SK-MEL-5 (cell line): Measurements from ENCODE around the gene HNF1B. TPM values are rescaled to one million over a fixed set of nuclear protein-coding genes. Genes with fewer than 3 reads are reported as not detected.
"Not testable (repeated sequence)": the region's sequence is repeated elsewhere in the genome, so short reads cannot be mapped to it uniquely, and the experiment has no call there.

Experiments used
- DNase-seq: peaks from one replicate; pipeline ENCODE4 v3.0.0-alpha.2; 2016; ENCODE audit warnings: low read depth, low spot score
- in situ Hi-C: cut with HindIII; loops from 2 replicates; pipeline ENCODE4 v1.10.0; 2016; ENCODE audit warnings: low sequenced_read_pairs, high pct_unique_total_duplicates, low pct_unique_long_range_greater_than_20kb
- polyA plus RNA-seq, 2 experiments: library from polyadenylated mRNA; depleted of rRNA; stranded (reverse); fragments of >200 nt; gene quantifications; 2 replicates each; pipeline ENCODE4 v1.2.3, GENCODE V29; 2015
- total RNA-seq: library from RNA; depleted of rRNA; stranded (reverse); fragments of >200 nt; shearing (Covaris generic); gene quantifications from 2 replicates; pipeline ENCODE4 v1.2.3, GENCODE V29; 2014; rRNA removed

Gene HNF1B, protein sequence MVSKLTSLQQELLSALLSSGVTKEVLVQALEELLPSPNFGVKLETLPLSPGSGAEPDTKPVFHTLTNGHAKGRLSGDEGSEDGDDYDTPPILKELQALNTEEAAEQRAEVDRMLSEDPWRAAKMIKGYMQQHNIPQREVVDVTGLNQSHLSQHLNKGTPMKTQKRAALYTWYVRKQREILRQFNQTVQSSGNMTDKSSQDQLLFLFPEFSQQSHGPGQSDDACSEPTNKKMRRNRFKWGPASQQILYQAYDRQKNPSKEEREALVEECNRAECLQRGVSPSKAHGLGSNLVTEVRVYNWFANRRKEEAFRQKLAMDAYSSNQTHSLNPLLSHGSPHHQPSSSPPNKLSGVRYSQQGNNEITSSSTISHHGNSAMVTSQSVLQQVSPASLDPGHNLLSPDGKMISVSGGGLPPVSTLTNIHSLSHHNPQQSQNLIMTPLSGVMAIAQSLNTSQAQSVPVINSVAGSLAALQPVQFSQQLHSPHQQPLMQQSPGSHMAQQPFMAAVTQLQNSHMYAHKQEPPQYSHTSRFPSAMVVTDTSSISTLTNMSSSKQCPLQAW
- not detected in 2 replicates for total RNA-seq
- not detected in 2 replicates for polyA plus RNA-seq (2015; cell fraction: cytosol; rRNA removed)
- not detected in 2 replicates for polyA plus RNA-seq (2015; cell fraction: nucleus; rRNA removed)

DNA sequence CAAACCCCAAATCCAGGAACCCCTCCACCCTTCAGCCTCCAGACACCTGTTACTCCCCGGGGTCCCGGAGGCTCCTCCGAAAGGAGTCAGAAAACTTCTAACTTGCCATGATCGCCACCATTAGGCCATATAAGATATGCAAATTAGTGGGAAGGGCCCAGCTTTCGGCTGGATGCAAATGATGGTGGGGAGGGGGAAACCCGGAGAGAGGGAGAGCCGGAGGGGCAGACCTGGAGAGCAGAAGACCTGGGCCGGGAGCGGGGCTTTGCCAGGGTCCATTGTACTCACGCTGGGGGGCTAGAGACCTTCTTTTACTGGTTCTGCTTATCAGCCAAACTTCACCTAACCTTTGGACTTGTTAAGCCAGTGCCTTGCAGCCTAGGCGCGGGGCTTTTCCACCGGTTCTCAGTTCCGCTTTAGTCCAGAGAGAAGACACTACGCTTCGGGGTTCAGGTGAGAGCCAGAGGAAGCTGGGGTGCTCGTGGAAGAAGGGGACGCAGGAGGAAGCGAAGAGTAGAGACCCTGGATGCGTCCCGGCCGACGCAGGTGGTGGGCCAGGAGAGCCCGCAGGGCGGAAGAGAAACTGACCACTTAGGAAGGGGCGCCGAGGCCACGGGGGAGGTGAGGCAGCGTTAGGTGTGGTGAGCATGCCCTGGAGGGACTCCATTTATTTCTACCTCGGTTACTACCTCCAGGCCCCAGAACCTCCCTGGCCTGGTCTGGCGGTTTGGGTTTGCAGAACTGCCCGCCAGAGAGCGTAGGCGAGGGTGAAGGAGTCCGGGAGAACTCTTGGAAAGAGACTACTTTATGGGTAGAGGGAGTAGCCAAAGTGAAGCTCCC is at the start of gene HNF1B:
HNF1B (minus strand) TSS at position 99 of the 840 bp plus-strand sequence. CDS start 175 bp downstream, outside the sequence.
- DNase-seq, result no peak
- in situ Hi-C loops, result no loop called here

DNA sequence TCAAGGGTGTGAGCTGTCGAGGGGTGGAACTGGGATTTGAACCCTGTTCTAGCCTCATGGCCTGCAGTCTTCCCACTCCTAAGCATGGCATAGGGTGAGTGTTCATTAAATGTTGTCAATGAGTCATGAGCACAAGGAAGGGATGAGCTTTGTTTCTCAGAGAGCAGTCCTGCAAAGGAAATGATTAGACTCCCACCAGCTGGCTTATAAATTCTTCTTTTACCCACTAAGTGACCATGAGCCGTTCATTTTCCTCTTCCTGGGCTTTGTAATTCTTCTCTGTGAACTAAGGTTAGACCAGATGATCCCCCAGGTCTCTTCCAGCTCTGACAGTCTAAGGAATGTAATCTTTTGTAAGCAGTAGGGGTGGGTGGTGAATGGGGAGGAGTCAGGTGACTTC is 47.9 kb upstream of the HNF1B start:
- in situ Hi-C loops, result no loop called here
- peak; percentile 28 for DNase-seq

DNA sequence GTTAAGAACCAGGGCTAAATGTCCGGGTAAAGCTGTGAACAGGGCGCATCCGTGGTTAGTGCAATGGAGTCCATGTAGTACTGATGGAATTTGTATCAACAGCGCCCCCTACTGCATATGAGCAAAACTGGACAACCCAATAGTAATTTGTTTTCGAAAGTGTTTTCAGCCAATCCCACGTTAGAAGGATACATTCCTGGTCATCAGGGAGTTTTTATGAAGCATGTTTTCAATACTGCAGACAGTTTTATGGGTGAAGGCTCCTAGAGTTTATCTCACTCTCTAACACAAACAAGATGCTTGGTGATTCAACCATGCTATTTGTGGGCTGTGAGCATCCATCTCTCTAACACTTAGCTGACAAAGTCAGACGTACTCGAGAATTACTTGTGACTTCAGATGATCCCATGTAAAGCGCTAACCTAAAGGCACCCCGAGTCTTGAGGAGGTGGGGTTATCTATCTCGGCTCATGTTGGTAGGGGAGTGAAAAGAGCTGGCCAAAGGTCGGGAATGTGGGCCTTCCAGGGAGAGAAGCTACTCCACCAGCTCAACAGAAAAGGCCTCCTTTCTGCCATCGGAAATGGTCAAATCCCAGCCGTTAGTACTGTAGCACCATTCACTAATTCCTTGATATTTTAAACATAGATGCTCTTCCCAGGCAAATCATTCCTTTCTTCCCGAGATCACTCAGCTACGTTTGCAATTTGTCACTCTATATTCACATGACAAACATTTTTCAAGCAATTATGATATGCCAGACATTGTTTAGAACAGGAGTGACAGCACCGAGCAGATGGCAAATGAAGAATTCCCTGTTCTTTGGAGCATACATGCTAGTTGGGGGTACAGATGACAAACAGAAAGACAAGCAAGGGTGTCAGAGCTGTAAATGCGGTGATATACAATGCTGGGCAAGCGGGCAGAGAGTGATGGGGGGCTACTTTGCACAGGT is 46.9 kb upstream of the HNF1B start:
- in situ Hi-C loops, result no loop called here
- peak; percentile 82 for DNase-seq

DNA sequence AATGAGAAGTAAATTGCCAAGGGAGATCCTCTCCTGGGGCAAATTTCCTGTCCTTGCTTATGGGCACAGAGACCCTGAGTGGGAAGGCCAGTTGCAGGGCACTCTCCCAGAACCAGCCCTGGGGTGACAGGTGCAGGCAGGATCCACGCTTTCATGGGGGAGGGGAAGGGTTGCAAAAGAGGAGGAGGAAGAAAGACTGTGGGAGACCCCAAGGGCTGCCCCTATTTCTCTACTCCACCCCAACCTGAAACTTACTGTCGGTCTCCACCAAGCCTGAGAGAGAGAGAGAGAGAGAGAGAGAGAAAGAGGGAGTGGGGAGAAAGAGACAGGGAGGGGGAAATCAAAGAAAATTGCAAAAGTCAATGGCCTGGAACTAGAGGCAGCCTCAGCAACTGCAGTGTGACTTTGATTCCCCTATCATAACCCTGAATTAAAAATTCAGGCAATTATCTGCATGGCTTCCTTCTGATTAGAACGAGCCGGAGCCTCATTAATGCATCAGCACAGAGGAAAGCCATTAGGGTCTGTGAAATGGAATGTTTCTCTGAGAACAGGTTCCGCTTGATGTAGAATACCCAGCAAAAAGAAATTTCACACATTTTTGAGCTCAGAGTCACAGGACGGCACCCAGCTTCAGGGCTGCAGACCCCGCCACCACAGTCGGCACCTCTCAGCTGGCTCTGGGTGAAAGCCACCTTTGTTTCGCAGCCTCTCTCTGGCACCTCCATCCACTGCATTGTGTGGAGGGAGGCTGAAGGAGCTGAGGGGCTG is 45.1 kb upstream of the HNF1B start:
- DNase-seq, result no peak
- in situ Hi-C loops, result no loop called here

DNA sequence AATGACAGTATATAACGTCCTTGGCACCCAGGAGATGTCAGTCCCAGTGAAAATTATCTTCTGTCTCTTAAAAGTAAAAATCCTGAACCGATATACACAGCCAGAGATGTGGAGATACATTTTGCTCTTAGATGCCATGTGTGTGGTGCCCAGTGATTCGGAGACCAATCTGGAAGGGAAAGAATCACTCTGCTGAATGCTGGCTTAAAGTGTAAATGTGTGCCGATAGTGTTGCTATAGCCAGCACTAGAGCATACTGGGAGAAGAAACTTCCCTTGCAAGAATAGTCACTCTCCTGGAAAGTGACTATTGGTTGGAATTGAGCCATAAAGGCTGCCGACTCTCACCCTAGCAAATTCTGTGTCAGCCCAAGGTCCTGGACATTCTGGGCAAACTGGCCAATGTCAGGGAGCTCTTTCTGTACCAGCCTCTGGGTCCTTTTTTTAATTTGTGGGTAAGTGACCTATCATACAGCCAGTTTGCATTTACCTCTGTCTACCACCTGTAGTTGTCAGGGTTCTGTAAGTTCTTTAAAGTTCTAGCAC is 44.2 kb upstream of the HNF1B start:
- in situ Hi-C loops, result no loop called here
- no peak for DNase-seq

DNA sequence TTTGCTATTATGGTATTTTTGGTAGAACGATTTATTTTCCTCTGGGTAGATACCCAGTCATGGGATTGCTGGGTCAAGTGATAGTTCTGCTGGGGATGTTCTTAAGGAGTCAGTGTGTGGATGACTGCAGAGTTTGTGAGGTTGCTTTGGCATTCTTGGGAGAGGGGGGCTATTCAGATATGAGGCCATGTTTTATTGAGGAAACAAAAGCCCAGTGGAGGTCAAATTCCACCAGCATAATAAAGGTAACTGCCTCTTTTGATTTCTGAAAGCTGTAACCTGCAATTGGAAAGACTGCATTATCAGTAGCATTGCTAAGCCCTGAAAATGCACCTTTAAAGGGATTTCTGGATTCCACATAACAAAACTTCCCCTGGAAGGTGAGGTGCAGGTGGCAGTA is 43.7 kb upstream of the HNF1B start:
- DNase-seq, result no peak
- in situ Hi-C loops, result no loop called here

DNA sequence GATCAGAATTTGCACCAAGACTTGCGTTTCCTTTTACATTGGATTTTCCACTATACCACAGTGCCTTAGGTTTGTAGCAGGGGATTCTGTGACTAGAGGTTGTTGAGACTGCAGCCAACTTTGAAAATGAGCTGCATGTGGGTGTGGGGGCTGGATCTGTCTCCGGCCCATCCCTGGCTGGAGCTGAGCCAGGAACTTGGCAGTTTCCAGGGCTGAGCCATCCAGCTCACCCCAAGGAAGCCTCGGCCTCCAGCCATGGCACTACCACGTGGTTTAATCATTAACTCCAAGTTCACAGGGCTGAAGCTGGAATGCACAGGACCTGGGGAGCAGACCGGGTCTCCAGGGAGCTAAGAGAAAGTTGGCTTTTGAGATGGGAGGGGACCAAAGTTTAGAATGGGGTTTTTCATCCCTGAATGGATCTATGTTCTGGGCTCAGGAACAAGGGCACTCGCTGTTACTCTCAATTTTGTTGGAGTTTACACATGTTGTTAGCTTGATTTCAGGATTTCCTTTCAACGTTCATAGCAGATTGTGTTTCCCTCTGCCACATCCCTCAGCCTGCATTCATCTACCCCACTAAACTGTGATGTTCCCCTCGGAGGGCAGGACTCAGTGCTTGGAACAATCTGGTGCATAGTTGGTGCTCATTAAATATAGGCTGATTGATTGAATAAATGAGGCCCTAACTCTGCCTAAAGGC is 42.3 kb upstream of the HNF1B start:
- no peak for DNase-seq
- in situ Hi-C loops, result no loop called here

DNA sequence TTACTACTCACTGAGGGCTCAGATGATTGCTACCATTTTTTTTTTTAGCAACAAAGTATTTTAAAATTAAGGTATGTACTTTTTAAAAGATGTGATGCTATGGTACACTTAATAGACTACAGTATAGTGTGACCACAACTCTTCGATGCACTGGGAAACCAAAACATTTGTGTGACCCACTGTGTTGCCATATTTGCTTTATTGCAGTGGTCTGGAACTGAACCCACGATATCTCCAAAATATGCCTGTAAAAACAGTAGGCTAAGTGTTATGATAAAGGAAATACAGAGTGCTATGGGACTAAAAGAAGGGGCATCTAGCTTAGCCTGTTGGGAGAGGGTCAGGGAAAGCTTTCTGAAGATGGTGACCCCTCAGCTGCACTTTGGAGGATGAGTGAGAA is 41.6 kb upstream of the HNF1B start:
- in situ Hi-C loops, result no loop called here
- DNase-seq, result no peak

DNA sequence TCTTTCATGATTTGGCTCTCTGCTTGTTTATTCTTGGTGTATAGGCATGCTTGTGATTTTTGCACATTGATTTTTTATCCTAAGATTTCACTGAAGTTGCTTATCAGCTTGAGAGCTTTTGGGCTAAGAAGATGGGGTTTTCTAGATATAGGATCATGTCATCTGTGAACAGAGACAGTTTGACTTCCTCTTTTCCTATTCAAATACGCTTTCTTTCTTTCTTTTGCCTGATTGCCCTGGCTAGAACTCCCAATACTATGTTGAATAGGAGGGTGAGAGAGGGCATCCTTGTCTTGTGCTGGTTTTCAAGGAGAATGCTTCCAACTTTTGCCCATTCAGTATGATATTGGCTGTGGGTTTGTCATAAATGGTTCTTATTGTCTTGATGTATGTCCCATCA is 37.6 kb upstream of the HNF1B start:
- in situ Hi-C loops, DNase-seq: not testable (repeated sequence)

DNA sequence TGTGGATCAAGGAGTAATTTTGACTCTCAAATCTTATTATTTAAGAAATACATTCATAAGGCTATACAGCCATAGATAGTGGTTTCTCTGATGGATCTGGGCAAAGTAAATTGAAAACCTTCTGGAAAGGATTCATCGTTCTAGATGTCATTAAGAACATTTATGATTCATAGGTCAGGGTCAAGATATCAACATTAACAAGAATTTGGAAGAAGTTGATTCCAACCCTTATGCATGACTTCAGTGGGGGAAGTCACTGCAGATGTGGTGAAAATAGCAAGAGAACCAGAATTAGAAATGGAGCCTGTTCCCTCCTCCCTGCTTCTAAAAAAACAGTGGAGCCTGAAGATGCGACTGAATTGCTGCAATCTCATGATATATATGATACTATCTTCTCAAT is 36.6 kb upstream of the HNF1B start:
- DNase-seq, result no peak
- in situ Hi-C loops, result no loop called here

DNA sequence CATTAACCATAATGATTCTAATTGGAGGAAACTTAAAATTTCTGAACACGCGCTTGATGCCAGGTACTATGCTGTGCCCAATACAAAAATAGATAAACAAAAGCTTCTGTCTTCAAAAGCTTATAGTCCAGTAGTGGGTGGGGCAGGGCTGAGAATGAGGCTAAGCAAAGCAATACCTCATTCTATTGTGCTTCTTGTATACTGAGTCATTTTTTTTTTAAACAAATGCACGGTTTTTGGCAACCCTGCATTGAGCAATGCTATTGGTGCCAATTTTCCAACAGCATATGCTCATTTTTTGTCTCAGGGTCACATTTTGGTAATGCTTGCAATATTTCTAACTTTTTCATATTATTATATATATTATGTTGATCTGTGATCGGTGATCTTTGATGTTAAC is 34.7 kb upstream of the HNF1B start:
- in situ Hi-C loops, result no loop called here
- DNase-seq, result no peak

DNA sequence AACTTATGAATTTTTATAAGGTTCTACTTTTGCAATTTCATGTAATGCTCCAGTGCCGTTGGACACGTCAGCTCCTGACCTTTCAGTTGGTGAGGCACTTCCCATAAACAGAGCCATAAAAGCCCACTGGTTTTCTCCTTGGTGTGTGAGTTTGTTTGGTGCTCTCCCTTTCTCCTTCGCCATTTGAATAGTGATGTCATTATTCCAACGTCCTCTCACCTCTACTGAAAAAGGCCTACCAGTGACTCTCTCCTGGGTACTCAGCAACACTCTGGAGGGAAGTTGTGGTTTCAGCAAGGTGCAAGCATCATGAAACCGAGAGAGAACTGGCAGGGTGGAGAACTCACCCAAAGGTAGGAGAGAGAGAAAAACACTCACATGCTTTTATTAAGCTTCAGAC is 29.6 kb upstream of the HNF1B start:
- in situ Hi-C loops, result no loop called here

DNA sequence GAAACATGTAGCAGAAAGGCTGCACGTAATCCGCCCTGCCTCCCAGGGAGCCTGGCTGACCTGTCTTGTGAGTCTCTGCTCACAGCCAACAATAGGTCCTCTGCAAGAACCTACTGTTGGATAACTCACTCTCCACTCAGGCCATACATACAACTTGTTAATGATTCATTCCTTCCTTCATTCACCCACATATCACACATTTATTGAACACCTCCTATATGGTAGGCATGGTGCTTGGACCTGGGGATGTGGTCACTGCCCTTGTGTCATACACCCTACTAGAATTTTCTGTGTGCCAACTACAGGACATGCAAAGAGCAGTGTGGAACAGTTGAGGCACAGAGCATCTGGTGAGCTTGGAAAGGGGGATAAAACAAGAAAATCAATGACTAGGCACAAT is 28.1 kb upstream of the HNF1B start:
- in situ Hi-C loops, result no loop called here

More for the DNA sequence above, 29.6 kb upstream of the HNF1B start:
- no peak for DNase-seq

DNA sequence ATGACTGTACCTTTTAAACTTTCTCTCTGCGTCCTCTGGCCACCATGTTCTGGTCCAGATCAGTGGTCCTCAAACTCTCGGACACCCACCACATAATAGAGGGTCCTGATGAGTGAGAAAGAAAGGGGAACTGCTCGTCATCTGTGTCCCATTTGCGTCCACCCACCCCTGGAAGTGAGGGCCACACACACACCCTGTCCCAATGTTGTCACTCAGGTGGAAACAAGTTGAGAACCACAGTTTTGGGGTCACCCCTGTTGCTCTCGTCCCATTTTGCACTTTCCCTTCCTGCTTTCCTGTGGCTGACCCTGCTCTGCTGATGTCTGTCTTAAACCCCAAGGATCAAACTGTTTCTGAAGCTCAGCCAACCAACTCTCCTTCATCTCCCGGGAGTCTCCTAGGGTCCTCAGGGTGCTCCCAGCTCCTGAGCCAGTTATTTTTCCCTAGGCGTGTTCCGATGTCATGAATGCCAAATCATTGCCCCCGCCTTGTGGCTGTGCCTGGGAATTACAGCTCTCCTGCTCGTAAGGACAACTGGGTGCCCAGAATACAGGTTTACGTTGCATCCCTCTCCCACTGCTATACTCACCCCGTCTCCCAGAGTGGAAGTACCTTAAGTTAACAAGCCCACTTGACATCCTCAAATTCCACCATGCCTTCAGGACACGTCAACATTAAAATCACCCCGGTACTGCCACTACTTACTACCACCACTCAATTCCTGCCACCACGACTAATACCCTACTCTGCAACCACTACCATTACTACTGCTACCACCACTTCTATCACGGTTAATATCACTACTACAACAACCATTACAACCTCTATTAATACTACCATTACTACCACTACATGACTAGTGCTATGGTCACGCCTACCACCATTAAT is 26.0 kb upstream of the HNF1B start:
- in situ Hi-C loops, result no loop called here

More for the DNA sequence above, 28.1 kb upstream of the HNF1B start:
- DNase-seq, result no peak

DNA sequence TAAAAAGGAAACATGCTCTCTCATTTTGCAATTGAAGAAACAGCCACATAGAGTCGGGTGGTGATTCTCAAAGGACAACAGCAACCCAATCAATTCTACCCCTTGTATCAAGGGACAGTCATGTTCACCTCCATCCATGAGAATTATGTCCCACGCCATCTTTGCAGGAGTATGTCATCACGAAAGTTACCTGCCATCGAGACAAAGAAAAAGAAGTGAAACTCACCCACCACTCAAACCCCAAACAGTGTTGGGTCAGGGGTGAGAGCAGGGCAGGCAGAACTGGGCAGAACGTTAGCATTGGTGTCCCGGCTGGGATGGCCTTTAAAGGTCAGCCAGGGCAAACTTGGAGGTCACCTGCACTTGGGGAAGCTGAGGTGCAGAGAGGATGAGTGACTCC is 24.2 kb upstream of the HNF1B start:
- in situ Hi-C loops, result no loop called here
- DNase-seq, result no peak

More for the DNA sequence above, 26.0 kb upstream of the HNF1B start:
- DNase-seq, result peak; percentile 71
